H1 (cell line): Measurements from ENCODE around the gene ZNF501. TPM values are rescaled to one million over a fixed set of nuclear protein-coding genes. Genes with fewer than 3 reads are reported as not detected.

Source experiments
- CTCF ChIA-PET: fragments of 300-600 bp; sonication (Branson Sonifier 250); formaldehyde crosslinking; loops from one replicate; lab custom pipeline; 2021; ENCODE audit not compliant: partially characterized antibody; lab: Charles Lee
- POLR2A ChIA-PET: fragments of 300-600 bp; sonication (Branson Sonifier 250); formaldehyde crosslinking; loops from one replicate; lab custom pipeline; 2021; ENCODE audit warnings: inconsistent platforms; ENCODE audit not compliant: partially characterized antibody; lab: Charles Lee
- DNase-seq, 2 experiments: peaks; one replicate each; pipeline versions ENCODE4 v3.0.0 to v3.0.0-alpha.2; 2010 to 2022; ENCODE audit warnings: low spot score in 2 of 2, low read depth in 1 of 2, mixed read lengths in 1 of 2
- FAIRE-seq: peaks from 2 replicates; lab custom pipeline; 2011; peaks lifted over from hg19 to GRCh38; lab: Jason Lieb, UNC
- H2AFZ ChIP-seq: 2 replicates; pipeline ENCODE4 v1.8.1; 2012; ENCODE audit warnings: low read length, inconsistent platforms
- H2AK5ac ChIP-seq: 2 replicates; pipeline ENCODE4 v1.6.1; 2013; ENCODE audit warnings: low read depth, low read length
- H2BK120ac ChIP-seq: replicated peaks from 2 replicates; pipeline ENCODE3; 2013; ENCODE audit warnings: low read depth, low read length, inconsistent platforms
- H2BK12ac ChIP-seq: 2 replicates; pipeline ENCODE4 v1.6.1; 2013; ENCODE audit warnings: low read depth, low read length
- H2BK15ac ChIP-seq: 2 replicates; pipeline ENCODE4 v1.6.1; 2013; ENCODE audit warnings: low read length
- H2BK20ac ChIP-seq: 2 replicates; pipeline ENCODE4 v1.6.1; 2013; ENCODE audit warnings: low read length
- H2BK5ac ChIP-seq: 2 replicates; pipeline ENCODE4 v1.6.1; 2013; ENCODE audit warnings: low read depth, low read length
- H3K14ac ChIP-seq: 2 replicates; pipeline ENCODE4 v1.6.1; 2013; ENCODE audit warnings: inconsistent platforms; ENCODE audit not compliant: insufficient read length
- H3K18ac ChIP-seq: 2 replicates; pipeline ENCODE4 v1.6.1; 2013; ENCODE audit warnings: low read length; ENCODE audit errors: extremely low read depth
- H3K23ac ChIP-seq: 2 replicates; pipeline ENCODE4 v1.6.1; 2013; ENCODE audit warnings: inconsistent platforms; ENCODE audit not compliant: insufficient read length
- H3K23me2 ChIP-seq: 2 replicates; pipeline ENCODE4 v1.6.1; 2013; ENCODE audit warnings: low read depth, low read length
- H3K27ac ChIP-seq: 2 replicates; pipeline ENCODE4 v1.6.1; 2011; ENCODE audit warnings: low read depth, low read length, inconsistent platforms
- H3K27me3 ChIP-seq, 4 experiments: replicated peaks in 1 of 4; 1 replicate in 1 of 4; 2 replicates in 3 of 4; pipeline versions ENCODE4 v1.6.1 to v1.8.1; 2011 to 2013; ENCODE audit warnings: low read length in 3 of 4, mild to moderate bottlenecking in 3 of 4, inconsistent platforms in 2 of 4, mixed read lengths in 2 of 4, moderate library complexity in 1 of 4; ENCODE audit not compliant: control insufficient read depth in 3 of 4, insufficient read depth in 3 of 4; ENCODE audit errors: extremely low read depth in 1 of 4
- H3K36me3 ChIP-seq, 4 experiments: 2 replicates each; pipeline versions ENCODE4 v1.6.1 to v1.8.1; 2011 to 2013; ENCODE audit warnings: mild to moderate bottlenecking in 4 of 4, low read length in 3 of 4, moderate library complexity in 2 of 4, control low read depth in 1 of 4, inconsistent platforms in 1 of 4; ENCODE audit not compliant: insufficient read depth in 4 of 4, control insufficient read depth in 2 of 4
- H3K4ac ChIP-seq: replicated peaks from 2 replicates; pipeline ENCODE3; 2013; ENCODE audit warnings: low read length, low read depth, mixed read lengths, inconsistent platforms; ENCODE audit not compliant: insufficient read length
- H3K4me1 ChIP-seq, 4 experiments: replicated peaks in 1 of 4; 1 replicate in 1 of 4; 2 replicates in 3 of 4; pipeline versions ENCODE4 v1.6.1 to v1.8.1; 2011 to 2013; ENCODE audit warnings: low read length in 3 of 4, inconsistent platforms in 2 of 4, mixed read lengths in 1 of 4; ENCODE audit not compliant: insufficient read depth in 4 of 4, control insufficient read depth in 3 of 4
- H3K4me2 ChIP-seq, 2 experiments: 2 replicates each; pipeline versions ENCODE4 v1.6.1 to v1.8.1; 2011 to 2013; ENCODE audit warnings: low read depth in 2 of 2, low read length in 2 of 2, control low read depth in 1 of 2, inconsistent platforms in 1 of 2, mild to moderate bottlenecking in 1 of 2; ENCODE audit not compliant: insufficient read depth in 1 of 2
- H3K4me3 ChIP-seq, 4 experiments: fragments of 200-600, 300-600 bp in 1 of 4; sonication (generic), shearing (Covaris generic), sonication (Bioruptor Twin) in 1 of 4; 2 replicates each; pipeline versions ENCODE4 v1.5.1 to v1.8.1; 2011 to 2016; ENCODE audit warnings: low read length in 4 of 4, low read depth in 3 of 4, control low read depth in 2 of 4, inconsistent platforms in 2 of 4, mild to moderate bottlenecking in 2 of 4, mixed read lengths in 1 of 4, moderate library complexity in 1 of 4; ENCODE audit not compliant: insufficient read depth in 2 of 4; ENCODE audit errors: extremely low read depth in 1 of 4
- H3K56ac ChIP-seq: replicated peaks from 2 replicates; pipeline ENCODE3; 2013; ENCODE audit warnings: low read depth, mild to moderate bottlenecking, mixed read lengths, low read length, inconsistent platforms; ENCODE audit not compliant: insufficient read length
- H3K79me1 ChIP-seq: 2 replicates; pipeline ENCODE4 v1.6.1; 2013; ENCODE audit warnings: low read depth, low read length, control low read depth
- H3K79me2 ChIP-seq, 2 experiments: 2 replicates each; pipeline versions ENCODE4 v1.6.1 to v1.8.1; 2012 to 2013; ENCODE audit warnings: low read length in 2 of 2, mild to moderate bottlenecking in 2 of 2, inconsistent platforms in 1 of 2; ENCODE audit not compliant: insufficient read depth in 2 of 2, control insufficient read depth in 1 of 2
- H3K9ac ChIP-seq, 4 experiments: replicated peaks in 1 of 4; 1 replicate in 1 of 4; 2 replicates in 3 of 4; pipeline versions ENCODE4 v1.6.1 to v1.8.1; 2011 to 2013; ENCODE audit warnings: low read depth in 3 of 4, low read length in 3 of 4, control low read depth in 2 of 4, mild to moderate bottlenecking in 2 of 4, moderate library complexity in 2 of 4, inconsistent platforms in 1 of 4; ENCODE audit errors: extremely low read depth in 1 of 4
- H3K9me3 ChIP-seq, 2 experiments: 2 replicates each; pipeline versions ENCODE4 v1.6.1 to v1.8.1; 2012 to 2013; ENCODE audit warnings: mild to moderate bottlenecking in 2 of 2, moderate library complexity in 2 of 2, control low read depth in 1 of 2, inconsistent platforms in 1 of 2, low read depth in 1 of 2, low read length in 1 of 2, mixed read lengths in 1 of 2; ENCODE audit not compliant: insufficient read depth in 2 of 2
- H4K20me1 ChIP-seq, 2 experiments: replicated peaks in 1 of 2; 2 replicates each; pipeline versions ENCODE3 to v1.8.1; 2011 to 2013; ENCODE audit warnings: inconsistent platforms in 2 of 2, low read length in 2 of 2, mild to moderate bottlenecking in 1 of 2; ENCODE audit not compliant: insufficient read depth in 2 of 2, control insufficient read depth in 1 of 2
- H4K5ac ChIP-seq: 2 replicates; pipeline ENCODE4 v1.6.1; 2013; ENCODE audit warnings: low read length, low read depth, mixed read lengths, inconsistent platforms; ENCODE audit not compliant: insufficient read length
- H4K8ac ChIP-seq: 2 replicates; pipeline ENCODE4 v1.8.0; 2013; ENCODE audit warnings: mild to moderate bottlenecking, moderate library complexity, low read length, inconsistent platforms; ENCODE audit not compliant: insufficient read depth; ENCODE audit errors: extremely low read depth
- H4K91ac ChIP-seq: replicated peaks from 2 replicates; pipeline ENCODE3; 2013; ENCODE audit warnings: low read length, mixed read lengths, inconsistent platforms; ENCODE audit not compliant: insufficient read length
- BCL11A ChIP-seq, 2 experiments: IDR thresholded peaks; one replicate each; pipeline ENCODE4 v1.6.1; 2011; ENCODE audit warnings: low read depth in 2 of 2, low read length in 2 of 2, mild to moderate bottlenecking in 2 of 2
- BRCA1 ChIP-seq: IDR thresholded peaks from 2 replicates; pipeline ENCODE4 v1.6.1; 2012; ENCODE audit warnings: low read depth, low read length, improper control_type of control experiment
- CBX8 ChIP-seq: fragments of 300-800, 300-1000 bp; sonication (generic); IDR thresholded peaks from 2 replicates; pipeline ENCODE4 v1.7.1; 2016; ENCODE audit warnings: low read depth, low read length, borderline replicate concordance
- NRF1 ChIP-seq: IDR thresholded peaks from 2 replicates; pipeline ENCODE4 v1.6.1; 2011; ENCODE audit warnings: mild to moderate bottlenecking, low read depth, low read length, improper control_type of control experiment
- polyA plus RNA-seq, 7 experiments: library from polyadenylated mRNA; depleted of rRNA in 3 of 7; stranded (reverse) in 5 of 7; unstranded in 2 of 7; fragments of >200 nt in 5 of 7; fragments of 200-250 nt in 2 of 7; gene quantifications; 1 replicate in 5 of 7; 2 replicates in 1 of 7; 4 replicates in 1 of 7; pipeline versions ENCODE4 v1.2.1 to v1.2.3, GENCODE V29; 2011 to 2013; ENCODE audit warnings: missing spikeins in 2 of 7, mixed read lengths in 2 of 7
- total RNA-seq: library from RNA; stranded (reverse); fragmentation: NEBNext Ultra II Directional; extraction: Animal tissue kit (Norgen Biotek cat#: 25700); gene quantifications from 2 replicates; pipeline ENCODE4 v1.2.1, GENCODE V29; 2021

The ZNF501 gene
- total and polyA plus RNA-seq, 2 of the 8 experiments (the other 6 are each of a cell fraction or from before 2014, with no cell fraction given) = 1.6 to 5.3 TPM

DNA sequence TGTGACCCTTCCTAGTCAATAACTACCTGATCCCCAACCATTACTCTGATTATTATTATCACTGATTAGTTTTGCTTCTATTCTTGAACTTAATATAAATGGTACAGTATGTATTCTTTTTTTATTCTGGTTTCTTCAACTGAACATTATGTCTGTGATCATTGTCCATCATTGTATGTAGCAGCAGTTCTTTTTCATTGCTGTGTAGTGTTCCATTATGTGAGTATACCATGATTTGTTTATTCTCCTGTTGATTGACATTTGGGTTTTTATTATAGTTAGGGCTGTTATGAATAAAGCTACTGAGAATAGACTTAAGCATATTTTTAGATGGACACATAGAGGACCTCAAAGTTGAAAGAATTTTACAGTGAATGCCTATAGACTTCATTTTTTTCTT, 34.8 kb downstream of the ZNF501 start:
- no peak overlapping the region for H2AFZ ChIP-seq
- H2AK5ac ChIP-seq = no peak overlapping the region
- ChIA-PET CTCF (no interaction called here), POLR2A (no interaction called here)
- H3K56ac ChIP-seq = no peak overlapping the region
- H2BK120ac ChIP-seq = no peak overlapping the region
- H3K79me2 ChIP-seq = peaks cover 0 to 70% of the 10 kb centered on the region in 2 experiments; a peak in 3 of 4 replicates
- no peak overlapping the region for H3K4me3 ChIP-seq
- no peak overlapping the region for H3K27ac ChIP-seq
- no peak overlapping the region for H2BK20ac ChIP-seq
- FAIRE-seq = no peak
- no peak overlapping the region for H3K9ac ChIP-seq
- H3K23me2 ChIP-seq = peaks cover 2% of the 10 kb centered on the region; the same call in 1 of the 2 replicates
- no peak overlapping the region for H2BK12ac ChIP-seq
- no peak overlapping the region for H2BK5ac ChIP-seq
- DNase-seq = no peak
- no peak overlapping the region for H3K4me2 ChIP-seq
- H3K79me1 ChIP-seq = peaks cover 5% of the 10 kb centered on the region; the same call in 1 of the 2 replicates
- no peaks in the 10 kb centered on the region for H3K27me3 ChIP-seq
- no peak overlapping the region for H4K8ac ChIP-seq
- H3K36me3 ChIP-seq = peaks cover 3 to 32% (median 13%) of the 10 kb centered on the region in 4 experiments
- H3K14ac ChIP-seq = no peak overlapping the region
- H4K20me1 ChIP-seq = no peaks in the 10 kb centered on the region
- TF ChIP-seq NRF1 = no peak
- no peak for TF ChIP-seq BRCA1
- no peak for TF ChIP-seq CBX8
- no peak for TF ChIP-seq BCL11A (IDR thresholded peaks at IDR 0.05; ENCODE audit: low read depth in 2 of 2, low read length in 2 of 2)
- H3K4me1 ChIP-seq = no peaks in the 10 kb centered on the region; a peak in 1 of 7 replicates
- H4K91ac ChIP-seq = no peak overlapping the region
- no peak overlapping the region for H4K5ac ChIP-seq
- no peak overlapping the region for H3K18ac ChIP-seq
- no peak overlapping the region for H2BK15ac ChIP-seq
- H3K23ac ChIP-seq = no peak overlapping the region
- peaks cover 7 to 14% of the 10 kb centered on the region in 2 experiments for H3K9me3 ChIP-seq
- H3K4ac ChIP-seq = no peak overlapping the region
